Activated naive CD4-positive, alpha-beta T cell treated with anti-CD3 and anti-CD28 coated beads, Interleukin-2, amount 10 ng/mL, durations not matched to agents 7 days and 5 days (primary cell): ENCODE data around the gene RNF207.

ENCODE experiments used
- CTCF ChIA-PET: fragments of 350-600 bp; sonication (Branson Sonifier 250); formaldehyde crosslinking; loops from one replicate; lab custom pipeline; 2021; ENCODE audit warnings: antibody characterized with exemption; lab: Charles Lee
- DNase-seq: peaks from one replicate; pipeline ENCODE4 v3.0.0-alpha.2; 2020
- H3K27ac Mint-ChIP-seq: one replicate; pipeline ENCODE4 v1.8.0; 2021; ENCODE audit warnings: mild to moderate bottlenecking, moderate library complexity, mixed read lengths
- H3K27me3 Mint-ChIP-seq: one replicate; pipeline ENCODE4 v1.8.0; 2021; ENCODE audit warnings: mild to moderate bottlenecking, mixed read lengths
- H3K36me3 Mint-ChIP-seq: one replicate; pipeline ENCODE4 v1.8.0; 2021; ENCODE audit warnings: mixed read lengths
- H3K4me1 Mint-ChIP-seq: one replicate; pipeline ENCODE4 v1.8.0; 2021; ENCODE audit warnings: mixed read lengths
- H3K4me3 Mint-ChIP-seq: one replicate; pipeline ENCODE4 v1.8.0; 2021; ENCODE audit warnings: mild to moderate bottlenecking, moderate library complexity, mixed read lengths
- H3K9me3 Mint-ChIP-seq: one replicate; pipeline ENCODE4 v1.8.0; 2021; ENCODE audit warnings: mixed read lengths

The RNF207 gene

GRCh38 chr1:6241887-6242740, 36.2 kb downstream of the RNF207 start:
- H3K4me1 Mint-ChIP-seq = peaks cover 24% of the 10 kb centered on the region
- no peaks in the 10 kb centered on the region for H3K9me3 Mint-ChIP-seq
- CTCF ChIA-PET = interaction anchor here (1.0 to 1.7 kb wide), 4 partner anchors 36 to 196 kb away, joined by 3 to 4 read pairs (median 3); partner anchors contain the start of gene RNF207
- H3K27ac Mint-ChIP-seq = no peak overlapping the region
- DNase-seq = no peak
- H3K27me3 Mint-ChIP-seq = peaks cover 93% of the 10 kb centered on the region
- H3K36me3 Mint-ChIP-seq = no peaks in the 10 kb centered on the region
- H3K4me3 Mint-ChIP-seq = no peak overlapping the region

GRCh38 chr1:6243053-6243834, 37.3 kb downstream of the RNF207 start:
- no peak for DNase-seq
- Mint-ChIP-seq H3K9me3 (no peaks in the 10 kb centered on the region), H3K36me3 (no peaks in the 10 kb centered on the region), H3K4me1 (peaks cover 26% of the 10 kb centered on the region), H3K4me3 (no peak overlapping the region), H3K27me3 (peaks cover 97% of the 10 kb centered on the region), H3K27ac (no peak overlapping the region)
- CTCF ChIA-PET = interaction anchor here (1.0 to 1.7 kb wide), 4 partner anchors 37 to 194 kb away, joined by 3 to 4 read pairs (median 3); partner anchors contain the start of gene RNF207

DNA sequence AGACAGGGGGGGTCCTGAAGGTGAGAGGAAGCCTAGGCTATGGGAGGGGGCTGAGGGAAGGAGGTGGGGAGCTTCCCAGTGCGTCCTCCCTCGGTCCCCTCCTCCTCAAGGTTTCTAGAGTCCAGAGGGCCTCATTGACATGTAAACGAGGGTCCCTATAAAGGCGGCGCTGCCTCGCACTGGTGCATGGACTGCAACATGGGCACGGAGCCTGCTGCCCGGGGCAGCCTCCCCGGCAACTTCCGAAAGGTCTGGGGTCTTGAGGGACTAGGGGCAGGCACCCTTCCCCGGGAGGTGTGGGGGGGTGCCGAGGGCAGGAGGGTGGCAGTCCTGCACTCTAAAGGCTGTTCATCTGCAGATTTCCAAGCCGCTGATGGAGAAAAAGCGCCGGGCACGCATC, 38.1 kb downstream of the RNF207 start, which contains the start of gene HES3:
HES3 (plus strand) TSS at position 187 of the 400 bp plus-strand sequence; CDS start at position 374, 187 bp downstream.
- peaks cover 27% of the 10 kb centered on the region for H3K4me1 Mint-ChIP-seq
- H3K27ac Mint-ChIP-seq = no peak within 1 kb of the TSS
- no peak for DNase-seq
- no peaks in the 10 kb centered on the region for H3K36me3 Mint-ChIP-seq
- no peak within 1 kb of the TSS for H3K4me3 Mint-ChIP-seq
- H3K9me3 Mint-ChIP-seq = no peaks in the 10 kb centered on the region
- CTCF ChIA-PET = interaction anchor here (1.1 to 1.5 kb wide), 3 partner anchors 38 to 734 kb away, joined by 3 to 4 read pairs (median 3); partner anchors contain the start of gene RNF207
- H3K27me3 Mint-ChIP-seq = peaks cover 97% of the 10 kb centered on the region

DNA sequence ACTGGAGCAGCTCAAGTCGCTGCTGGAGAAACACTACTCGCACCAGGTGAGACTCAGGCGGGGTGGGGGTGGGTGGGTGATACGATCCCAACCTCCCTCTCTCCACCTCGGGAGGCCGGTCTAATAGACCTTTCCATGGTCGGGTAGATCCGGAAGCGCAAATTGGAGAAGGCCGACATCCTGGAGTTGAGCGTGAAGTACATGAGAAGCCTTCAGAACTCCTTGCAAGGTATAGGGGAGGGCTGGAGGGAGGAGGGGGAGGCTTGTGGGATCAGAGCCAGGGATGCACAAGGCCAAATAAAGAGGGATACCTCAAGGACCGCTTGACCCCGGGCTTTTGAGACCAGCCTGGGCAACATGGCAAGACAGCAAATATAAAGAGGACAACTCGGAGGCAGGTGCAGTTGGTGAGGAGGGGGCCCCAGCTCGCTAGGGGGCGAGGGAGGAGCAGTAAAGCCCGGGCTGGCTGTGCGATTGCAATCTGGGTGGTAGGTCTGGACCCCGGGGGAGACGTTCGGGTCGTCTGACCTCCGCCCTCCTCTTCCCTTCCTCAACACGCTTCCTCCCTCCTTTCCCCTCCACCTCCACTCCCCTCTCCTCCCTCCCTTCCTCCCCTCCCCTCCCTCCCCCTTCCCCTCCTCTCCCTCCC, 38.6 kb downstream of the RNF207 start:
- peaks cover 26% of the 10 kb centered on the region for H3K4me1 Mint-ChIP-seq
- no peak overlapping the region for H3K4me3 Mint-ChIP-seq
- CTCF ChIA-PET = interaction anchor here (0.6 to 1.6 kb wide), 6 partner anchors 30 to 735 kb away, joined by 3 to 6 read pairs (median 4); no protein-coding TSS in a partner anchor
- DNase-seq = no peak
- H3K27me3 Mint-ChIP-seq = peaks cover 94% of the 10 kb centered on the region
- H3K9me3 Mint-ChIP-seq = no peaks in the 10 kb centered on the region
- no peaks in the 10 kb centered on the region for H3K36me3 Mint-ChIP-seq
- no peak overlapping the region for H3K27ac Mint-ChIP-seq

GRCh38 chr1:6245086-6245868, 39.4 kb downstream of the RNF207 start:
- DNase-seq = peak; percentile 87
- no peak overlapping the region for H3K4me3 Mint-ChIP-seq
- no peaks in the 10 kb centered on the region for H3K36me3 Mint-ChIP-seq
- CTCF ChIA-PET = interaction anchor here (0.6 to 3.9 kb wide), 14 partner anchors 8 to 735 kb away, joined by 3 to 37 read pairs (median 7); partner anchors contain the start of gene HES2
- no peak overlapping the region for H3K27ac Mint-ChIP-seq
- no peaks in the 10 kb centered on the region for H3K9me3 Mint-ChIP-seq
- peaks cover 26% of the 10 kb centered on the region for H3K4me1 Mint-ChIP-seq
- peaks cover 92% of the 10 kb centered on the region for H3K27me3 Mint-ChIP-seq

DNA sequence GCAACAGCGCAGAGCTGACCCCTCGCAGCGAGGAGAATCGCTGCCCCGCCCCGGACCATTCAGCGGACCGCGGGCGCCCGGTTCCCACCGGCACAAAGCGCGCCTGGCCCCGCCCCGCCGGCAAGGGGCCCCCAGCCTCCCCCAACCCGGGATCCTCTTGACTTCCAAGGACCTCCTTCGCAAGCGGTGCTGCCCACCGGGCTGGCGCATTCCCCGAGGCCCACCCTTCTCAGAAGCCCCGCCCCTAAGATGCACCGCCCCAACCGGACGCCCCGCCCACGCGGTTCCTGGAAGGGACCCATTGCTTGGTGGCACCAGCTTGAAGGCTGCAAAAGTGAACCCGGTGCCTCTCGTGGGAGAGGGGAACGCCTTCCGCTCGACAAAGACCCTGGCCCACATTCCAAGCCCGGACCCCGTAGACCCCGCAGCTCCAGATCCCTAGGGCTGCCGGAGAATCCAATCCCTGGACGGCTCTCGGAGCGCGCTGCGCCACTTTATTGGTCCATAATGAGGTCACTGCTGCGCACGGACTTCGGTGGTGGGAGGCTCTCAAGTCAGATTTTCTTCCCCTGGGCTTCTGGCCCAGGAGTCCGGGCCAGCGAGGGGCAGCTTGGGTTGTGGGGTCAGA, 40.1 kb downstream of the RNF207 start:
- Mint-ChIP-seq H3K36me3 (no peaks in the 10 kb centered on the region), H3K4me3 (peak overlapping the region; percentile 55), H3K9me3 (no peaks in the 10 kb centered on the region), H3K27ac (no peak overlapping the region), H3K27me3 (peaks cover 92% of the 10 kb centered on the region), H3K4me1 (peaks cover 26% of the 10 kb centered on the region)
- DNase-seq = peak; percentile 76
- CTCF ChIA-PET = interaction anchor here (0.7 to 3.9 kb wide), 22 partner anchors 9 to 334 kb away, joined by 3 to 37 read pairs (median 6); partner anchors contain the start of genes ACOT7 and HES2

- Mint-ChIP-seq H3K4me1 (peaks cover 19% of the 10 kb centered on the region), H3K27me3 (peaks cover 92% of the 10 kb centered on the region), H3K9me3 (no peaks in the 10 kb centered on the region), H3K27ac (no peak overlapping the region), H3K36me3 (no peaks in the 10 kb centered on the region), H3K4me3 (peak overlapping the region; percentile 55)
- CTCF ChIA-PET = interaction anchor here (0.7 to 3.9 kb wide), 34 partner anchors 9 to 333 kb away, joined by 3 to 37 read pairs (median 4); partner anchors contain the start of genes ACOT7 and HES2
- DNase-seq = peak; percentile 87
Observed at GRCh38 chr1:6246497-6247467, 40.9 kb downstream of the RNF207 start.

- Mint-ChIP-seq H3K27ac (no peak overlapping the region), H3K27me3 (peaks cover 95% of the 10 kb centered on the region), H3K9me3 (no peaks in the 10 kb centered on the region), H3K4me1 (peaks cover 19% of the 10 kb centered on the region), H3K4me3 (no peak overlapping the region), H3K36me3 (no peaks in the 10 kb centered on the region)
- CTCF ChIA-PET = interaction anchor here (0.9 to 3.9 kb wide), 22 partner anchors 8 to 241 kb away, joined by 3 to 37 read pairs (median 6); partner anchors contain the start of gene HES2
- no peak for DNase-seq
Observed at GRCh38 chr1:6247651-6248050, 41.7 kb downstream of the RNF207 start.

- no peaks in the 10 kb centered on the region for H3K9me3 Mint-ChIP-seq
- H3K27me3 Mint-ChIP-seq = peaks cover 94% of the 10 kb centered on the region
- H3K36me3 Mint-ChIP-seq = no peaks in the 10 kb centered on the region
- CTCF ChIA-PET = interaction anchor here (1.3 to 3.9 kb wide), 11 partner anchors 10 to 190 kb away, joined by 4 to 37 read pairs (median 13); partner anchors contain the start of gene HES2
- H3K27ac Mint-ChIP-seq = no peak overlapping the region
- H3K4me1 Mint-ChIP-seq = peaks cover 19% of the 10 kb centered on the region
- no peak overlapping the region for H3K4me3 Mint-ChIP-seq
- DNase-seq = no peak
Observed at GRCh38 chr1:6248161-6248776, 42.4 kb downstream of the RNF207 start.

- CTCF ChIA-PET = interaction anchor here (2.9 to 3.9 kb wide), 5 partner anchors 154 to 189 kb away, joined by 13 to 27 read pairs (median 19); partner anchors contain the start of gene HES2
- Mint-ChIP-seq H3K36me3 (no peaks in the 10 kb centered on the region), H3K9me3 (no peaks in the 10 kb centered on the region), H3K27me3 (peaks cover 88% of the 10 kb centered on the region), H3K27ac (no peak overlapping the region), H3K4me3 (no peak overlapping the region), H3K4me1 (peaks cover 19% of the 10 kb centered on the region)
- DNase-seq = no peak
Observed at GRCh38 chr1:6248932-6249738, 43.2 kb downstream of the RNF207 start.
